ENCODE results near the gene CHCHD3. TPM values are rescaled to one million over a fixed set of nuclear protein-coding genes. Genes with fewer than 3 reads are reported as not detected.
A peak's percentile ranks its signal among the peaks of the same experiment; 100 is the strongest.

Gene CHCHD3
- polyA plus RNA-seq, 2 of the 4 experiments (the other 2 are of a cell fraction) = 96.7 to 139 TPM

DNA sequence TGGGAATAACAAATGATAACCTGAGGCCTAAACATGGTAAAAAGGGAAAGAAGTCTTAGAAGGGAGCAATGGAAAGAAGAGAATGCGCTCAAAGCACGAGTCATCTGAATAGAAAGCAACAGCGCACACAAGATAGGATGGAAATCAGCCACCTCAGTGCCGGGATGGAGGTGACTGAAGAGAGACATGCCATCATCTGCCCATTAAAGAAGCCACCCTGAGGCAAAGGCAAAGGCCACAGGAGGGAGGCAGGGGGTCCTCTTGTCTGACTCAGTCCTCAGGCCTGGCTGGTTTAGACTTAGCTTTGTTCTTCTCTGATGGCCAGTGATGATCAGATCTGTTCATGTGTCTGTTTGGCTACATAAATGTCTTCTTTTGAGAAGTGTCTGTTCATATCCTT is 180.6 kb downstream of the CHCHD3 start:
- ChIA-PET CTCF (no interaction called here), POLR2A (no interaction called here)
- TF ChIP-seq NFE2L2 (conservative IDR thresholded peaks at IDR 0.05; ENCODE audit: low read length) (no peak), NR3C1 (IDR thresholded peaks at IDR 0.05) (no peak), HDAC2 (IDR thresholded peaks at IDR 0.05) (no peak), RAD21 (conservative IDR thresholded peaks at IDR 0.05 in 1 of 2, IDR thresholded peaks at IDR 0.05 in 1 of 2) (no peak), JUN (IDR thresholded peaks at IDR 0.05) (no peak), RARB (CRISPR knock-in tag; IDR thresholded peaks at IDR 0.05) (no peak), HOXB5 (CRISPR knock-in tag; IDR thresholded peaks at IDR 0.05) (no peak), PHF8 (IDR thresholded peaks at IDR 0.05; ENCODE audit: borderline replicate concordance, low read depth) (no peak), POLR2A (IDR thresholded peaks at IDR 0.05; ENCODE audit: low read length) (no peak), ZC3H11A (IDR thresholded peaks at IDR 0.05) (no peak), MAFK (IDR thresholded peaks at IDR 0.05; ENCODE audit: partially characterized antibody) (no peak), MYC (IDR thresholded peaks at IDR 0.05; ENCODE audit: borderline replicate concordance, low read length) (no peak), RNF2 (IDR thresholded peaks at IDR 0.05; ENCODE audit: borderline replicate concordance, low read depth) (no peak), ZFP36 (IDR thresholded peaks at IDR 0.05; ENCODE audit: borderline replicate concordance, partially characterized antibody) (no peak), GATA3 (IDR thresholded peaks at IDR 0.05; ENCODE audit: borderline replicate concordance) (no peak), POLR2AphosphoS2 (conservative IDR thresholded peaks at IDR 0.05; ENCODE audit: low read length) (no peak), FOSL2 (IDR thresholded peaks at IDR 0.05) (no peak), FOSL2 (CRISPR knock-in tag; IDR thresholded peaks at IDR 0.05) (no peak)
- TF ChIP-seq, protein P1, sequence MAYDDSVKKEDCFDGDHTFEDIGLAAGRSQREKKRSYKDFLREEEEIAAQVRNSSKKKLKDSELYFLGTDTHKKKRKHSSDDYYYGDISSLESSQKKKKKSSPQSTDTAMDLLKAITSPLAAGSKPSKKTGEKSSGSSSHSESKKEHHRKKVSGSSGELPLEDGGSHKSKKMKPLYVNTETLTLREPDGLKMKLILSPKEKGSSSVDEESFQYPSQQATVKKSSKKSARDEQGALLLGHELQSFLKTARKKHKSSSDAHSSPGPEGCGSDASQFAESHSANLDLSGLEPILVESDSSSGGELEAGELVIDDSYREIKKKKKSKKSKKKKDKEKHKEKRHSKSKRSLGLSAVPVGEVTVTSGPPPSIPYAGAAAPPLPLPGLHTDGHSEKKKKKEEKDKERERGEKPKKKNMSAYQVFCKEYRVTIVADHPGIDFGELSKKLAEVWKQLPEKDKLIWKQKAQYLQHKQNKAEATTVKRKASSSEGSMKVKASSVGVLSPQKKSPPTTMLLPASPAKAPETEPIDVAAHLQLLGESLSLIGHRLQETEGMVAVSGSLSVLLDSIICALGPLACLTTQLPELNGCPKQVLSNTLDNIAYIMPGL (CRISPR knock-in tag; IDR thresholded peaks at IDR 0.05; ENCODE audit: borderline replicate concordance) = no peak
- TF ChIP-seq, protein P2, sequence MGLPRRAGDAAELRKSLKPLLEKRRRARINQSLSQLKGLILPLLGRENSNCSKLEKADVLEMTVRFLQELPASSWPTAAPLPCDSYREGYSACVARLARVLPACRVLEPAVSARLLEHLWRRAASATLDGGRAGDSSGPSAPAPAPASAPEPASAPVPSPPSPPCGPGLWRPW (IDR thresholded peaks at IDR 0.05) = no peak
- TF ChIP-seq, protein P3, sequence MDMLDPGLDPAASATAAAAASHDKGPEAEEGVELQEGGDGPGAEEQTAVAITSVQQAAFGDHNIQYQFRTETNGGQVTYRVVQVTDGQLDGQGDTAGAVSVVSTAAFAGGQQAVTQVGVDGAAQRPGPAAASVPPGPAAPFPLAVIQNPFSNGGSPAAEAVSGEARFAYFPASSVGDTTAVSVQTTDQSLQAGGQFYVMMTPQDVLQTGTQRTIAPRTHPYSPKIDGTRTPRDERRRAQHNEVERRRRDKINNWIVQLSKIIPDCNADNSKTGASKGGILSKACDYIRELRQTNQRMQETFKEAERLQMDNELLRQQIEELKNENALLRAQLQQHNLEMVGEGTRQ (IDR thresholded peaks at IDR 0.05) = no peak
- Histone ChIP-seq H3K9me3 (no peaks in the 10 kb centered on the region), H3K27ac (no peak overlapping the region), H3K4me1 (no peaks in the 10 kb centered on the region), H3K4me3 (no peak overlapping the region), H3K4me2 (no peak overlapping the region)
- ATAC-seq = no peak
- 77% methylated on average over 4 of the region's 4 CpGs for WGBS (ENCODE audit: missing lambda C conversion rate)
- no peak for FAIRE-seq
- DNase-seq (ENCODE audit: low read depth in 1 of 2, low spot score in 1 of 2) = no peak

DNA sequence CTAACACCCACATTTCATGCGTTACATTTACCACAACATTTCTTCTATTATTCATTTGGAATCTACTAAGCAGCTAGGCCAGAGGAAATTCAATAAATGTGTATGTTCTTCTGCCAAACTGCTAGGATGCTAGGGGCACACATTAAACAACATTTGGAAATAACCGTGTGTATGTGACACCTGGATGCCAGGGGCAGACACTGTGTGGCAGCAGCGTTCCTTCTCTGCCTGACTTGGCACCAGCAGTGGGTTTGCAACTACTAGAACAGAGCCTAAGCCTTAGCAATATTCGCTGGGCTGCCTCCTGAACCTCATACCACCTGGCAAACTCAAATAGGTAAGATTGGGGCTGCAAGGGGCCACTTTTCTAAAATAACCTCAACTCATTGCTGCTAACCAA is 182.1 kb downstream of the CHCHD3 start:
- Histone ChIP-seq H3K9me3 (no peaks in the 10 kb centered on the region), H3K4me2 (no peak overlapping the region), H3K4me3 (no peak overlapping the region), H3K4me1 (no peaks in the 10 kb centered on the region), H3K27ac (no peak overlapping the region)
- WGBS (ENCODE audit: missing lambda C conversion rate) = 86% methylated on average over 4 of the region's 4 CpGs
- ATAC-seq (peak in 1 of 2 experiments; percentile 43; a peak in 1 of 6 replicates), DNase-seq (ENCODE audit: low read depth in 1 of 2, low spot score in 1 of 2) (peak in 1 of 2 experiments; percentile 13), FAIRE-seq (no peak)
- POLR2A ChIA-PET = no interaction called here
- CTCF ChIA-PET = interaction anchor here (1.8 kb wide), 1 partner anchor 10 kb away, joined by 4 read pairs; no protein-coding TSS in a partner anchor
- TF ChIP-seq, protein P4, sequence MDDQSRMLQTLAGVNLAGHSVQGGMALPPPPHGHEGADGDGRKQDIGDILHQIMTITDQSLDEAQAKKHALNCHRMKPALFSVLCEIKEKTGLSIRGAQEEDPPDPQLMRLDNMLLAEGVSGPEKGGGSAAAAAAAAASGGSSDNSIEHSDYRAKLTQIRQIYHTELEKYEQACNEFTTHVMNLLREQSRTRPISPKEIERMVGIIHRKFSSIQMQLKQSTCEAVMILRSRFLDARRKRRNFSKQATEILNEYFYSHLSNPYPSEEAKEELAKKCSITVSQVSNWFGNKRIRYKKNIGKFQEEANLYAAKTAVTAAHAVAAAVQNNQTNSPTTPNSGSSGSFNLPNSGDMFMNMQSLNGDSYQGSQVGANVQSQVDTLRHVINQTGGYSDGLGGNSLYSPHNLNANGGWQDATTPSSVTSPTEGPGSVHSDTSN (IDR thresholded peaks at IDR 0.05) = no peak
- TF ChIP-seq RAD21 (conservative IDR thresholded peaks at IDR 0.05 in 1 of 2, IDR thresholded peaks at IDR 0.05 in 1 of 2) = peak; percentile 18 to 34; a peak in 2 of 5 replicates
- no peak for TF ChIP-seq JUNB (IDR thresholded peaks at IDR 0.05)
- TF ChIP-seq, protein P5, sequence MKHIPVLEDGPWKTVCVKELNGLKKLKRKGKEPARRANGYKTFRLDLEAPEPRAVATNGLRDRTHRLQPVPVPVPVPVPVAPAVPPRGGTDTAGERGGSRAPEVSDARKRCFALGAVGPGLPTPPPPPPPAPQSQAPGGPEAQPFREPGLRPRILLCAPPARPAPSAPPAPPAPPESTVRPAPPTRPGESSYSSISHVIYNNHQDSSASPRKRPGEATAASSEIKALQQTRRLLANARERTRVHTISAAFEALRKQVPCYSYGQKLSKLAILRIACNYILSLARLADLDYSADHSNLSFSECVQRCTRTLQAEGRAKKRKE (CRISPR knock-in tag; IDR thresholded peaks at IDR 0.05; ENCODE audit: low read depth) = no peak
- no peak for TF ChIP-seq FOSL2 (IDR thresholded peaks at IDR 0.05)
- TF ChIP-seq FOSL2 (CRISPR knock-in tag; IDR thresholded peaks at IDR 0.05) = no peak
- no peak for TF ChIP-seq CBX8 (IDR thresholded peaks at IDR 0.05)
- TF ChIP-seq TP53 (CRISPR knock-in tag; IDR thresholded peaks at IDR 0.05) = no peak
- no peak for TF ChIP-seq MAFK (IDR thresholded peaks at IDR 0.05; ENCODE audit: partially characterized antibody)
- TF ChIP-seq MYC (IDR thresholded peaks at IDR 0.05; ENCODE audit: borderline replicate concordance, low read length) = no peak
- no peak for TF ChIP-seq RNF2 (IDR thresholded peaks at IDR 0.05; ENCODE audit: borderline replicate concordance, low read depth)
- no peak for TF ChIP-seq HOXB13 (CRISPR knock-in tag; IDR thresholded peaks at IDR 0.05; ENCODE audit: low read depth)
- no peak for TF ChIP-seq KDM5A (IDR thresholded peaks at IDR 0.05)
- TF ChIP-seq POLR2A (IDR thresholded peaks at IDR 0.05; ENCODE audit: low read length) = no peak
- peak; percentile 16; the same call in 1 of the 3 replicates for TF ChIP-seq SMC3 (IDR thresholded peaks at IDR 0.05)
- TF ChIP-seq, protein P6, sequence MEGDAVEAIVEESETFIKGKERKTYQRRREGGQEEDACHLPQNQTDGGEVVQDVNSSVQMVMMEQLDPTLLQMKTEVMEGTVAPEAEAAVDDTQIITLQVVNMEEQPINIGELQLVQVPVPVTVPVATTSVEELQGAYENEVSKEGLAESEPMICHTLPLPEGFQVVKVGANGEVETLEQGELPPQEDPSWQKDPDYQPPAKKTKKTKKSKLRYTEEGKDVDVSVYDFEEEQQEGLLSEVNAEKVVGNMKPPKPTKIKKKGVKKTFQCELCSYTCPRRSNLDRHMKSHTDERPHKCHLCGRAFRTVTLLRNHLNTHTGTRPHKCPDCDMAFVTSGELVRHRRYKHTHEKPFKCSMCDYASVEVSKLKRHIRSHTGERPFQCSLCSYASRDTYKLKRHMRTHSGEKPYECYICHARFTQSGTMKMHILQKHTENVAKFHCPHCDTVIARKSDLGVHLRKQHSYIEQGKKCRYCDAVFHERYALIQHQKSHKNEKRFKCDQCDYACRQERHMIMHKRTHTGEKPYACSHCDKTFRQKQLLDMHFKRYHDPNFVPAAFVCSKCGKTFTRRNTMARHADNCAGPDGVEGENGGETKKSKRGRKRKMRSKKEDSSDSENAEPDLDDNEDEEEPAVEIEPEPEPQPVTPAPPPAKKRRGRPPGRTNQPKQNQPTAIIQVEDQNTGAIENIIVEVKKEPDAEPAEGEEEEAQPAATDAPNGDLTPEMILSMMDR (IDR thresholded peaks at IDR 0.05) = peak; percentile 14; the same call in 1 of the 3 replicates
- TF ChIP-seq ZC3H11A (IDR thresholded peaks at IDR 0.05) = no peak
- no peak for TF ChIP-seq FOSB (CRISPR knock-in tag; IDR thresholded peaks at IDR 0.05)
- no peak for TF ChIP-seq CEBPB (IDR thresholded peaks at IDR 0.05)
- TF ChIP-seq FOXS1 (CRISPR knock-in tag; IDR thresholded peaks at IDR 0.05) = no peak
- no peak for TF ChIP-seq EP300 (IDR thresholded peaks at IDR 0.05)
